K562 (cell line): ENCODE data around the gene ZNF544. TPM values are rescaled to one million over a fixed set of nuclear protein-coding genes. Genes with fewer than 3 reads are reported as not detected.

Source experiments
- BDP1 ChIP-seq: IDR thresholded peaks from 3 replicates; pipeline ENCODE4 v1.6.1; 2011; ENCODE audit not compliant: insufficient read length, insufficient read depth
- CLOCK ChIP-seq: fragments of 250-450 bp; sonication (Bioruptor Pico); IDR thresholded peaks from 2 replicates; pipeline ENCODE4 v1.4.0; 2020; ENCODE audit warnings: mild to moderate bottlenecking, moderate library complexity, borderline replicate concordance
- FOXA3 ChIP-seq, 2 experiments: fragments of 450-650 bp in 1 of 2; sonication (generic) in 1 of 2; formaldehyde crosslinking; IDR thresholded peaks in 1 of 2; conservative IDR thresholded peaks in 1 of 2; 2 replicates each; pipeline versions ENCODE4 v1.4.0 to v1.8.0; 2020 to 2022; ENCODE audit warnings: mild to moderate bottlenecking in 2 of 2, missing genetic modification reagents in 1 of 2
- HMG20B ChIP-seq: fragments of 250-450 bp; sonication (Bioruptor Pico); IDR thresholded peaks from 2 replicates; pipeline ENCODE4 v1.5.0; 2021; ENCODE audit warnings: mild to moderate bottlenecking
- MGA ChIP-seq: fragments of 450-650 bp; IDR thresholded peaks from 2 replicates; pipeline ENCODE4 v1.6.1; 2016; ENCODE audit warnings: mild to moderate bottlenecking, moderate library complexity
- ZBED1 ChIP-seq: IDR thresholded peaks from 2 replicates; pipeline ENCODE4 v1.6.1; 2014
- ZNF668 ChIP-seq: fragments of 250-450 bp; sonication (Bioruptor Pico); IDR thresholded peaks from 2 replicates; pipeline ENCODE4 v1.8.0; 2022; ENCODE audit warnings: mild to moderate bottlenecking, inconsistent platforms
- polyA plus RNA-seq, 8 experiments: library from polyadenylated mRNA; depleted of rRNA in 4 of 8; stranded (reverse) in 5 of 8; unstranded in 3 of 8; fragments of >200 nt; fragmentation: Nextera tagmentation in 2 of 8; fragmentation: Illumina TruSeq in 1 of 8; extraction: Ambion mirVana in 2 of 8; extraction: Trizol in 1 of 8; gene quantifications; 2 replicates each; pipeline versions ENCODE4 v1.2.1 to v1.2.3, GENCODE V29; 2011 to 2014; ENCODE audit warnings: inconsistent platforms in 1 of 8, missing spikeins in 1 of 8
- total RNA-seq, 7 experiments: library from RNA; depleted of rRNA in 6 of 7; stranded (reverse); fragments of >200 nt in 6 of 7; fragmentation: Illumina TruSeq in 2 of 7; extraction: Trizol in 2 of 7; gene quantifications; 2 replicates each; pipeline versions ENCODE4 v1.2.1 to v1.2.3, GENCODE V29; 2011 to 2021; ENCODE audit warnings: low replicate concordance in 1 of 7
- TF ChIP-seq, protein P1 (sequence below): fragments of 250-450 bp; sonication (Bioruptor Pico); IDR thresholded peaks from 2 replicates; pipeline ENCODE4 v1.5.0; 2021; ENCODE audit warnings: mild to moderate bottlenecking, borderline replicate concordance

The ZNF544 gene
- total and polyA plus RNA-seq, 9 of the 15 experiments (the other 6 are each of a cell fraction or from before 2014, with no cell fraction given): 23.6 to 59.0 (median 41.4) TPM

DNA sequence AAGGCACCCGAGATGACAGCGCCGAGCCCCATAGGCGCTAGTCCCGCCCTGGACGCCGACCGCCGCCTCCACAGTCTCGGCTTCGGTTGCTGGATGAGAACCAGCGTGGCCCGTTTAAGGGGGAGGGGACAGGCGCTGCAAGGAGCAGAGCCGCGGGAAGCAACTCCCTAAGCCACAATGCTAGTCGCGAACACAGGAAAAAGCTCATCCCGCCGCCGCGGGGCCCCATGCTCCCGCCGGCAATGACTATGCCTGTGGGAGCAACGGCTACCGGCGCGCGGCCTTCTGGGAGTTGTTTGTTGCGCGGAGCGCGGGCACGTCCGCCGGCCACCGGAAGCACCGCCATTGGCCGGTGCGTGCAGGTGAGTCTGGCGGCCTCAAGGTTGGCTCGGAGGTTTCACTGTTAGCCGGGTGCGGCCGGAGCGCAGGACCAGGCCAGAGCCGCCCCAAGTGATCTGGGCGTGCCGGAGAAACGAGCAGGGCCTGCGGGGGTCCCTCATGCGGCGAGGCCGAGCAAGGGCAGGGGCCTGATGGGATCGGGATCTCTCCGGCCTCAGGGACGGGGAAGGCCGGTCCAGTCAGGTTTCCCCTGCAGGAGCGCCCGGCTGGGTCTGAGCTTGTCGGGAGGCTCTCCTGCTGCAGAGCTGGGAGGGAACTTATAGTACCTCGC is at the start of gene ZNF544 (continued):
- TF ChIP-seq, protein P1, sequence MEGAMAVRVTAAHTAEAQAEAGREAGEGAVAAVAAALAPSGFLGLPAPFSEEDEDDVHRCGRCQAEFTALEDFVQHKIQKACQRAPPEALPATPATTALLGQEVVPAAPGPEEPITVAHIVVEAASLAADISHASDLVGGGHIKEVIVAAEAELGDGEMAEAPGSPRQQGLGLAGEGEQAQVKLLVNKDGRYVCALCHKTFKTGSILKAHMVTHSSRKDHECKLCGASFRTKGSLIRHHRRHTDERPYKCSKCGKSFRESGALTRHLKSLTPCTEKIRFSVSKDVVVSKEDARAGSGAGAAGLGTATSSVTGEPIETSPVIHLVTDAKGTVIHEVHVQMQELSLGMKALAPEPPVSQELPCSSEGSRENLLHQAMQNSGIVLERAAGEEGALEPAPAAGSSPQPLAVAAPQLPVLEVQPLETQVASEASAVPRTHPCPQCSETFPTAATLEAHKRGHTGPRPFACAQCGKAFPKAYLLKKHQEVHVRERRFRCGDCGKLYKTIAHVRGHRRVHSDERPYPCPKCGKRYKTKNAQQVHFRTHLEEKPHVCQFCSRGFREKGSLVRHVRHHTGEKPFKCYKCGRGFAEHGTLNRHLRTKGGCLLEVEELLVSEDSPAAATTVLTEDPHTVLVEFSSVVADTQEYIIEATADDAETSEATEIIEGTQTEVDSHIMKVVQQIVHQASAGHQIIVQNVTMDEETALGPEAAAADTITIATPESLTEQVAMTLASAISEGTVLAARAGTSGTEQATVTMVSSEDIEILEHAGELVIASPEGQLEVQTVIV (CRISPR knock-in tag): no peak
- no peak for TF ChIP-seq ZNF668
- TF ChIP-seq MGA: peak; percentile 86
- 0 out of 2 replicates have a peak, but pooled peaks have one; percentile 27 for TF ChIP-seq ZBED1
- no peak for TF ChIP-seq FOXA3 (CRISPR knock-in tag; conservative IDR thresholded peaks at IDR 0.05 in 1 of 2, IDR thresholded peaks at IDR 0.05 in 1 of 2)
- no peak for TF ChIP-seq CLOCK
- no peak for TF ChIP-seq BDP1
- TF ChIP-seq HMG20B (CRISPR knock-in tag): no peak
